ENCODE results near the gene WDR55. TPM values are rescaled to one million over a fixed set of nuclear protein-coding genes. Genes with fewer than 3 reads are reported as not detected.

Gene WDR55
- total and polyA plus RNA-seq, 10 of the 15 experiments (the other 5 are each of a cell fraction or from before 2014, with no cell fraction given): 3.4 to 27.8 (median 20.3) TPM

GRCh38 chr5:140635291-140636257, 29.1 kb upstream of the WDR55 start:
- Histone ChIP-seq H3K4me1 (ENCODE audit: control insufficient read depth, insufficient read depth, low read length) (peaks cover 18% of the 10 kb centered on the region), H3K9me3 (replicated peaks; ENCODE audit: control insufficient read depth, insufficient read depth, low read length) (no peaks in the 10 kb centered on the region), H3K9ac (ENCODE audit: control insufficient read depth, insufficient read depth, low read length) (no peak overlapping the region), H2AFZ (ENCODE audit: control insufficient read depth, low read depth, low read length) (peak overlapping the region; percentile 13), H3K27me3 (replicated peaks in 1 of 2; ENCODE audit: control insufficient read depth in 2 of 2, insufficient read depth in 2 of 2, low read length in 1 of 2) (peaks cover 3 to 4% of the 10 kb centered on the region in 2 experiments; a peak in 2 of 4 replicates), H3K4me3 (no peak overlapping the region), H3K36me3 (ENCODE audit: control insufficient read depth in 2 of 2, insufficient read depth in 2 of 2, low read length in 1 of 2) (no peaks in the 10 kb centered on the region), H3K27ac (ENCODE audit: control insufficient read depth, insufficient read depth) (no peak overlapping the region), H3K79me2 (ENCODE audit: control insufficient read depth, insufficient read depth, low read length) (peaks cover 8% of the 10 kb centered on the region), H4K20me1 (ENCODE audit: control insufficient read depth, insufficient read depth) (no peaks in the 10 kb centered on the region), H3K4me2 (ENCODE audit: control insufficient read depth, insufficient read depth) (no peak overlapping the region)
- BruUV-seq (replicated peaks): no TSS peak
- FAIRE-seq: no peak
- TF ChIP-seq PKNOX1 (IDR thresholded peaks at IDR 0.05) (no peak), E4F1 (IDR thresholded peaks at IDR 0.05; ENCODE audit: borderline replicate concordance, partially characterized antibody) (no peak), BCL11A (IDR thresholded peaks at IDR 0.05; ENCODE audit: low read depth, low read length) (no peak), MYC (IDR thresholded peaks at IDR 0.05; ENCODE audit: insufficient read depth, insufficient read length, insufficient replicate concordance, low read length, severe bottlenecking) (no peak), IRF3 (IDR thresholded peaks at IDR 0.05) (no peak), IRF4 (IDR thresholded peaks at IDR 0.05; ENCODE audit: low read depth, low read length) (no peak), POU2F2 (IDR thresholded peaks at IDR 0.05; ENCODE audit: borderline replicate concordance, low read depth, low read length) (no peak)
- CTCF ChIA-PET: interaction anchor here (0.6 to 3.8 kb wide), 23 partner anchors 11 to 406 kb away, joined by 3 to 44 read pairs (median 3); partner anchors contain the start of genes EIF4EBP3, HARS1, HARS2 and IK
- 60% methylated on average over 8 of the region's 8 CpGs for WGBS (ENCODE audit: insufficient coverage, insufficient replicate concordance, low lambda C conversion rate, missing lambda C conversion rate)
- POLR2A ChIA-PET: interaction anchor here (0.6 kb wide), 1 partner anchor 12 kb away, joined by 3 read pairs; the partner anchor contains the start of genes IK and NDUFA2
- DNase-seq (ENCODE audit: low read depth, low spot score): no peak
- RAD21 ChIA-PET (ENCODE audit: unreplicated experiment): interaction anchor here (0.8 to 2.0 kb wide), 11 partner anchors 12 to 396 kb away, joined by 3 to 12 read pairs (median 3); partner anchors contain the start of genes EIF4EBP3, IK and NDUFA2
- in situ Hi-C loops (cut with MboI): no loop called here
- no peak for ATAC-seq
- SMC1A ChIA-PET (ENCODE audit: uncharacterized antibody, unreplicated experiment): interaction anchor here (0.6 to 2.9 kb wide), 9 partner anchors 11 to 263 kb away, joined by 3 to 13 read pairs (median 4); partner anchors contain the start of genes EIF4EBP3 and SRA1
- intact Hi-C loops (cut with micrococcal nuclease; ENCODE audit: unreplicated experiment): loop anchor here (1.0 to 5.0 kb wide), 3 partner anchors 71 to 263 kb away; partner anchors contain the start of genes ANKHD1, APBB3 and SLC35A4

Data from GM12878 (cell line).